ENCODE data around the gene STX3. TPM values are rescaled to one million over a fixed set of nuclear protein-coding genes. Genes with fewer than 3 reads are reported as not detected.

Gene STX3
- total and polyA plus RNA-seq, 2 of the 4 experiments (the other 2 are of a cell fraction) = 5.0 to 5.4 TPM

DNA sequence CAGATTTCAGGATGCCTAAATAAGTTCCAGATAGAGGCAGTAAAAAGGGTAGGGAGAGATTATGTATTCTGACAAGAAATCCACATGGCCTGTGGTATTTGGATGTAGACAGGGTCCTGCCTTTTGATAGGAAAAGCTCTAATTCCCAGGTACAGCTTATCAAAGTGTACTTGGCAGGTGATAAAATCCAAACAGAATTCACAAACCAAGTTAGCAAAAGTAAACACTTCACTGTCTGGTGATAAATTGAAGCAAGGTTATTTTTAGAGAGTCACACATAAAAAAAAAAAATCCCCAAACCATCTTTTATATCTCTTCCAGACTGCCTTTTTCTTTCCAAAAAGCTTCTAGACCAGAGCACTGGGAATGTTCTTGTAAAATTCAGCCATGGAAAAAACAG lies 84.4 kb downstream of the STX3 start:
- Histone ChIP-seq H3K9me3 (ENCODE audit: control insufficient read depth, insufficient read depth, low read length) (no peaks in the 10 kb centered on the region), H3K9me1 (ENCODE audit: insufficient read depth, low read length) (no peaks in the 10 kb centered on the region), H2AFZ (replicated peaks; ENCODE audit: low read length, poor library complexity) (no peak overlapping the region), H3K4me1 (ENCODE audit: control insufficient read depth, insufficient read depth, low read length) (no peaks in the 10 kb centered on the region), H4K5ac (ENCODE audit: low read depth, low read length) (no peak overlapping the region), H3K79me1 (ENCODE audit: low read depth in 1 of 2, low read length in 2 of 2) (no peaks in the 10 kb centered on the region), H2BK20ac (ENCODE audit: low read depth, low read length) (no peak overlapping the region), H4K20me1 (ENCODE audit: insufficient read depth, low read length) (no peaks in the 10 kb centered on the region), H4K8ac (ENCODE audit: low read depth in 2 of 2, low read length in 2 of 2) (no peak overlapping the region), H3K18ac (ENCODE audit: low read depth, low read length) (no peak overlapping the region), H3K4me3 (ENCODE audit: insufficient read depth, low read depth, low read length) (no peak overlapping the region), H2AK9ac (replicated peaks; ENCODE audit: low read depth, low read length, poor library complexity) (no peak overlapping the region), H2BK120ac (ENCODE audit: low read depth, low read length) (no peak overlapping the region), H3K4me2 (ENCODE audit: low read depth, low read length) (no peak overlapping the region), H3K23ac (ENCODE audit: low read depth, low read length) (no peak overlapping the region), H2BK5ac (ENCODE audit: low read depth, low read length, poor library complexity, severe bottlenecking) (no peak overlapping the region), H2BK15ac (ENCODE audit: low read depth, low read length) (no peak overlapping the region), H2AK5ac (ENCODE audit: low read depth, low read length) (no peak overlapping the region), H3K4ac (ENCODE audit: low read depth, low read length) (no peak overlapping the region), H3K56ac (ENCODE audit: extremely low read depth, insufficient read depth, low read length) (no peak overlapping the region), H3K27me3 (ENCODE audit: control insufficient read depth, insufficient read depth, low read length) (no peaks in the 10 kb centered on the region), H3K27ac (ENCODE audit: insufficient read depth, low read length) (no peak overlapping the region), H3K14ac (replicated peaks; ENCODE audit: low read depth, low read length) (no peak overlapping the region), H3K36me3 (ENCODE audit: control insufficient read depth, insufficient read depth, low read length) (no peaks in the 10 kb centered on the region), H4K91ac (ENCODE audit: insufficient read depth, low read depth, low read length) (no peak overlapping the region), H3K9ac (ENCODE audit: low read depth, low read length) (no peak overlapping the region)
- intact Hi-C loops (cut with micrococcal nuclease) = no loop called here
- CTCF ChIA-PET = interaction anchor here (0.7 kb wide), 1 partner anchor 79 kb away, joined by 3 read pairs; no protein-coding TSS in a partner anchor
- dilution Hi-C loops (cut with HindIII; ENCODE audit: low sequenced_read_pairs, unreplicated experiment) = no loop called here
- DNase-seq (no peak), ATAC-seq (ENCODE audit: low read depth) (no peak)
- no TSS peak for BruUV-seq (replicated peaks)
- POLR2A ChIA-PET (ENCODE audit: unreplicated experiment) = no interaction called here
- TF ChIP-seq MAZ (IDR thresholded peaks at IDR 0.05; ENCODE audit: borderline replicate concordance, low read depth, low read length) = no peak
- no peak for TF ChIP-seq FOS (IDR thresholded peaks at IDR 0.05; ENCODE audit: low read depth, low read length)
- no peak for TF ChIP-seq RAD21 (IDR thresholded peaks at IDR 0.05; ENCODE audit: low read length)
- TF ChIP-seq RFX5 (IDR thresholded peaks at IDR 0.05; ENCODE audit: low read depth, low read length) = no peak
- in situ Hi-C loops (cut with MboI; ENCODE audit: low sequenced_read_pairs) = loop anchor here (25.0 kb wide), 1 partner anchor 348 kb away; the partner anchor contains the start of gene MS4A6A
